Neural progenitor cell (in vitro differentiated cells): ENCODE measurements around the gene RNF213. TPM values are rescaled to one million over a fixed set of nuclear protein-coding genes. Genes with fewer than 3 reads are reported as not detected.
"Not testable (repeated sequence)": the region's sequence is repeated elsewhere in the genome, so short reads cannot be mapped to it uniquely, and the experiment has no call there.

Source experiments
- DNase-seq: peaks from one replicate; pipeline ENCODE4 v3.0.0-alpha.2; 2016; ENCODE audit warnings: low spot score
- H2AFZ ChIP-seq: fragments of 200-600 bp; sonication (generic); replicated peaks from 2 replicates; pipeline ENCODE4 v1.6.1; 2016; ENCODE audit warnings: antibody characterized with exemption
- H3F3A ChIP-seq: fragments of 200-600 bp; sonication (generic); 2 replicates; pipeline ENCODE4 v1.6.1; 2016; ENCODE audit warnings: antibody characterized with exemption, low read depth
- H3K27ac ChIP-seq: fragments of 200-600 bp; sonication (generic); 2 replicates; pipeline ENCODE4 v1.5.1; 2016; ENCODE audit warnings: mild to moderate bottlenecking
- H3K27me3 ChIP-seq: fragments of 200-600 bp; sonication (generic); 2 replicates; pipeline ENCODE4 v1.6.1; 2016; ENCODE audit warnings: mild to moderate bottlenecking, moderate library complexity
- H3K36me3 ChIP-seq: fragments of 200-600 bp; sonication (generic); 2 replicates; pipeline ENCODE4 v1.5.1; 2016
- H3K4me1 ChIP-seq: fragments of 200-600 bp; sonication (generic); 2 replicates; pipeline ENCODE4 v1.6.1; 2016; ENCODE audit warnings: mixed run types
- H3K4me2 ChIP-seq: fragments of 200-600 bp; sonication (generic); 2 replicates; pipeline ENCODE4 v1.6.1; 2016
- H3K4me3 ChIP-seq: fragments of 200-600 bp; sonication (generic); 2 replicates; pipeline ENCODE4 v1.5.1; 2016
- H3K79me2 ChIP-seq: fragments of 200-600 bp; sonication (generic); 2 replicates; pipeline ENCODE4 v1.6.1; 2016; ENCODE audit warnings: low read depth
- H3K9ac ChIP-seq: fragments of 200-600 bp; sonication (generic); 2 replicates; pipeline ENCODE4 v1.6.1; 2016
- H3K9me3 ChIP-seq: fragments of 200-600 bp; sonication (generic); 2 replicates; pipeline ENCODE4 v1.5.1; 2016; ENCODE audit warnings: low read depth
- H4K20me1 ChIP-seq: fragments of 200-600 bp; sonication (generic); 2 replicates; pipeline ENCODE4 v1.6.1; 2016; ENCODE audit warnings: low read depth
- H3K27ac Mint-ChIP-seq: 3 replicates; pipeline ENCODE4 v1.8.0; 2021; ENCODE audit warnings: mixed read lengths
- H3K27me3 Mint-ChIP-seq: 2 replicates; pipeline ENCODE4 v1.8.0; 2022; ENCODE audit warnings: low read depth, mild to moderate bottlenecking, inconsistent platforms, moderate library complexity, mixed read lengths; ENCODE audit not compliant: insufficient read depth
- H3K36me3 Mint-ChIP-seq: 3 replicates; pipeline ENCODE4 v1.8.0; 2021; ENCODE audit warnings: mixed read lengths
- H3K4me1 Mint-ChIP-seq: 3 replicates; pipeline ENCODE4 v1.8.0; 2021; ENCODE audit warnings: mixed read lengths
- H3K4me3 Mint-ChIP-seq: 3 replicates; pipeline ENCODE4 v1.8.0; 2021; ENCODE audit warnings: mild to moderate bottlenecking, moderate library complexity, mixed read lengths
- H3K9me3 Mint-ChIP-seq: 3 replicates; pipeline ENCODE4 v1.8.0; 2020; ENCODE audit warnings: mixed read lengths
- CTCF ChIP-seq: fragments of 200-600 bp; sonication (generic); IDR thresholded peaks from 2 replicates; pipeline ENCODE4 v1.5.1; 2017; ENCODE audit warnings: antibody characterized with exemption, mild to moderate bottlenecking
- EZH2 ChIP-seq: fragments of 200-600 bp; sonication (generic); IDR thresholded peaks from 2 replicates; pipeline ENCODE4 v1.6.1; 2017; ENCODE audit warnings: antibody characterized with exemption, mild to moderate bottlenecking, moderate library complexity
- EZH2phosphoT487 ChIP-seq: fragments of 200-600 bp; sonication (generic); IDR thresholded peaks from 2 replicates; pipeline ENCODE4 v1.6.1; 2017; ENCODE audit warnings: antibody characterized with exemption
- total RNA-seq: library from RNA; depleted of rRNA; stranded (reverse); fragments of >200 nt; gene quantifications from 2 replicates; pipeline ENCODE4 v1.2.3, GENCODE V29; 2015; ENCODE audit warnings: low replicate concordance

The RNF213 gene
- total RNA-seq, 1 donor from 2014 or later, result 19.8 TPM

GRCh38 chr17:80327518-80327917, 66.9 kb downstream of the RNF213 start:
- DNase-seq, result no peak
- no peaks in the 10 kb centered on the region for H3K36me3 ChIP-seq
- peaks cover 4% of the 10 kb centered on the region for H3K27me3 Mint-ChIP-seq
- no peak overlapping the region for H3K27ac ChIP-seq
- no peaks in the 10 kb centered on the region for H3K79me2 ChIP-seq
- no peaks in the 10 kb centered on the region for H3F3A ChIP-seq
- no peak overlapping the region for H3K4me3 ChIP-seq
- no peak overlapping the region for H3K4me2 ChIP-seq
- H3K9me3 Mint-ChIP-seq, result peaks cover 7% of the 10 kb centered on the region
- no peak overlapping the region for H3K27ac Mint-ChIP-seq
- no peaks in the 10 kb centered on the region for H3K27me3 ChIP-seq
- H3K9ac ChIP-seq, result no peak overlapping the region
- H3K9me3 ChIP-seq, result peaks cover 3% of the 10 kb centered on the region
- H2AFZ ChIP-seq, result no peak overlapping the region
- no peaks in the 10 kb centered on the region for H3K4me1 ChIP-seq
- TF ChIP-seq CTCF, result no peak
- no peak for TF ChIP-seq EZH2
- no peak for TF ChIP-seq EZH2phosphoT487
- peaks cover 51% of the 10 kb centered on the region for H3K36me3 Mint-ChIP-seq
- H4K20me1 ChIP-seq, result no peaks in the 10 kb centered on the region
- H3K4me3 Mint-ChIP-seq, result no peak overlapping the region
- no peaks in the 10 kb centered on the region for H3K4me1 Mint-ChIP-seq

GRCh38 chr17:80328634-80329380, 68.2 kb downstream of the RNF213 start:
- Histone ChIP-seq H3K4me1 (no peaks in the 10 kb centered on the region), H4K20me1 (no peaks in the 10 kb centered on the region), H3K27me3 (no peaks in the 10 kb centered on the region), H2AFZ (no peak overlapping the region), H3K27ac (no peak overlapping the region), H3K9ac (no peak overlapping the region), H3K9me3 (no peaks in the 10 kb centered on the region), H3F3A (no peaks in the 10 kb centered on the region), H3K36me3 (no peaks in the 10 kb centered on the region), H3K4me3 (no peak overlapping the region), H3K79me2 (no peaks in the 10 kb centered on the region), H3K4me2 (no peak overlapping the region)
- Mint-ChIP-seq H3K4me1 (no peaks in the 10 kb centered on the region), H3K36me3 (peaks cover 44% of the 10 kb centered on the region), H3K27ac (peak overlapping the region; percentile 57), H3K27me3 (peaks cover 5% of the 10 kb centered on the region), H3K4me3 (no peak overlapping the region), H3K9me3 (no peaks in the 10 kb centered on the region)
- no peak for TF ChIP-seq EZH2phosphoT487
- no peak for TF ChIP-seq EZH2
- TF ChIP-seq CTCF, result no peak
- no peak for DNase-seq

GRCh38 chr17:80329421-80329820, 68.8 kb downstream of the RNF213 start:
- H3K4me1 Mint-ChIP-seq, H4K20me1 ChIP-seq, H3K9ac ChIP-seq, H3K4me2 ChIP-seq, H2AFZ ChIP-seq, H3K79me2 ChIP-seq, H3K27me3 Mint-ChIP-seq, H3K27me3 ChIP-seq, H3K36me3 ChIP-seq, H3K9me3 ChIP-seq, H3K4me3 ChIP-seq, H3K27ac ChIP-seq, H3K9me3 Mint-ChIP-seq, H3K4me1 ChIP-seq, H3K4me3 Mint-ChIP-seq, DNase-seq, H3F3A ChIP-seq: not testable (repeated sequence)
- peak overlapping the region; percentile 57 for H3K27ac Mint-ChIP-seq
- H3K36me3 Mint-ChIP-seq, result peaks cover 41% of the 10 kb centered on the region

- Histone ChIP-seq H3K4me2 (no peak overlapping the region), H3K4me1 (no peaks in the 10 kb centered on the region), H4K20me1 (no peaks in the 10 kb centered on the region), H3K27me3 (no peaks in the 10 kb centered on the region), H3K9ac (no peak overlapping the region), H3K79me2 (no peaks in the 10 kb centered on the region), H3F3A (no peaks in the 10 kb centered on the region), H3K36me3 (no peaks in the 10 kb centered on the region), H3K27ac (no peak overlapping the region), H2AFZ (no peak overlapping the region), H3K4me3 (no peak overlapping the region), H3K9me3 (no peaks in the 10 kb centered on the region)
- no peak overlapping the region for H3K4me3 Mint-ChIP-seq
- no peaks in the 10 kb centered on the region for H3K9me3 Mint-ChIP-seq
- no peak overlapping the region for H3K27ac Mint-ChIP-seq
- H3K27me3 Mint-ChIP-seq, result peaks cover 5% of the 10 kb centered on the region
- no peak for DNase-seq
- no peaks in the 10 kb centered on the region for H3K4me1 Mint-ChIP-seq
- peaks cover 40% of the 10 kb centered on the region for H3K36me3 Mint-ChIP-seq
- TF ChIP-seq EZH2phosphoT487 (no peak), EZH2 (no peak), CTCF (no peak)
These were observed 69.6 kb downstream of the RNF213 start for GRCh38 chr17:80330276-80330675.

- not testable (repeated sequence) for H3K27ac ChIP-seq, H3F3A ChIP-seq, H3K4me3 Mint-ChIP-seq, H3K9me3 ChIP-seq, H4K20me1 ChIP-seq, H2AFZ ChIP-seq, H3K4me2 ChIP-seq, H3K27me3 ChIP-seq, H3K9me3 Mint-ChIP-seq, H3K4me3 ChIP-seq, H3K36me3 ChIP-seq, H3K9ac ChIP-seq, H3K79me2 ChIP-seq, H3K27me3 Mint-ChIP-seq, H3K4me1 ChIP-seq, DNase-seq, H3K4me1 Mint-ChIP-seq
- Mint-ChIP-seq H3K27ac (peak overlapping the region; percentile 33), H3K36me3 (peaks cover 42% of the 10 kb centered on the region)
These were observed 70.3 kb downstream of the RNF213 start for GRCh38 chr17:80330938-80331337.
